H1 (cell line): ENCODE measurements around the gene TARS2. TPM values are rescaled to one million over a fixed set of nuclear protein-coding genes. Genes with fewer than 3 reads are reported as not detected.

Source experiments
- POLR2A ChIP-seq, 2 experiments: IDR thresholded peaks; 1 replicate in 1 of 2; 2 replicates in 1 of 2; pipeline ENCODE4 v1.6.1; 2011; ENCODE audit warnings: low read depth in 2 of 2, low read length in 2 of 2, mild to moderate bottlenecking in 2 of 2; ENCODE audit errors: control extremely low read depth in 1 of 2
- POLR2AphosphoS5 ChIP-seq: IDR thresholded peaks from 2 replicates; pipeline ENCODE4 v1.6.1; 2011; ENCODE audit warnings: low read depth, low read length
- polyA plus RNA-seq, 7 experiments: library from polyadenylated mRNA; depleted of rRNA in 3 of 7; stranded (reverse) in 5 of 7; unstranded in 2 of 7; fragments of >200 nt in 5 of 7; fragments of 200-250 nt in 2 of 7; gene quantifications; 1 replicate in 5 of 7; 2 replicates in 1 of 7; 4 replicates in 1 of 7; pipeline versions ENCODE4 v1.2.1 to v1.2.3, GENCODE V29; 2011 to 2013; ENCODE audit warnings: missing spikeins in 2 of 7, mixed read lengths in 2 of 7
- total RNA-seq: library from RNA; stranded (reverse); fragmentation: NEBNext Ultra II Directional; extraction: Animal tissue kit (Norgen Biotek cat#: 25700); gene quantifications from 2 replicates; pipeline ENCODE4 v1.2.1, GENCODE V29; 2021
- TF ChIP-seq, protein P1 (sequence below): IDR thresholded peaks from 2 replicates; pipeline ENCODE4 v1.6.1; 2012; ENCODE audit warnings: inconsistent platforms

The TARS2 gene
- total and polyA plus RNA-seq, 2 of the 8 experiments (the other 6 are each of a cell fraction or from before 2014, with no cell fraction given) = 38.9 to 39.1 TPM

DNA sequence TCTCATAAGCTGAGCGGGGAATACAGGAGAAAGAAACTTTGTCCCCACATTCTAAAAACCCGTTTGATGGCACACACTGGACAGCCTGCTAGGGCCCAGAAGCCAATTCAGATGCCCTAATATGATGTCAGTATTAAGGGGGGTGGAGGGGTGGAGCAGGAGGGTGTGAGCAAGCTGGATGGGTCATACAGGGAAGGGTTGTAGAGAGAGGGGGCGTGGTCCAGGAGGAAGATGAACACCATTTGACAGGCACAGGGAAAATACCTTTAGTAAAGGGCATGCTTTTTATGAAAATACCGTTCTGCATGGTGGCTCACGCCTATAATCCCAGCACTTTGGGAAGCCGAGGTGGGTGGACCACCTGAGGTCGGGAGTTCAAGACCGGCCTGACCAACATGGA lies 6.0 kb downstream of the TARS2 start (continued):
- TF ChIP-seq, protein P1, sequence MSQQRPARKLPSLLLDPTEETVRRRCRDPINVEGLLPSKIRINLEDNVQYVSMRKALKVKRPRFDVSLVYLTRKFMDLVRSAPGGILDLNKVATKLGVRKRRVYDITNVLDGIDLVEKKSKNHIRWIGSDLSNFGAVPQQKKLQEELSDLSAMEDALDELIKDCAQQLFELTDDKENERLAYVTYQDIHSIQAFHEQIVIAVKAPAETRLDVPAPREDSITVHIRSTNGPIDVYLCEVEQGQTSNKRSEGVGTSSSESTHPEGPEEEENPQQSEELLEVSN = no peak
- TF ChIP-seq POLR2A (IDR thresholded peaks at IDR 0.05; ENCODE audit: control extremely low read depth in 1 of 2, low read depth in 2 of 2, low read length in 2 of 2) (no peak), POLR2AphosphoS5 (no peak)
